DND-41 (cell line): ENCODE results near the gene SLC11A1.
A peak's percentile ranks its signal among the peaks of the same experiment; 100 is the strongest.

ENCODE experiments used
- ATAC-seq: fragments of 200-7000 bp; cut with Tn5 transposase; 3 replicates; pipeline ENCODE4 v1.9.1; 2021; ENCODE audit warnings: low read depth; ENCODE audit not compliant: insufficient read depth
- DNase-seq: peaks from one replicate; pipeline ENCODE4 v3.0.0-alpha.2; 2020
- H2AFZ ChIP-seq: 2 replicates; pipeline ENCODE4 v1.6.0; 2012; ENCODE audit warnings: low read depth, low read length
- H3K27ac ChIP-seq: 2 replicates; pipeline ENCODE4 v1.5.1; 2012; ENCODE audit warnings: low read length, inconsistent platforms
- H3K27me3 ChIP-seq: fragments of 200-600 bp; sonication (generic); 2 replicates; pipeline ENCODE4 v1.6.0; 2012; ENCODE audit warnings: low read length, mild to moderate bottlenecking, inconsistent platforms; ENCODE audit not compliant: insufficient read depth, poor library complexity
- H3K36me3 ChIP-seq: 2 replicates; pipeline ENCODE4 v1.5.1; 2012; ENCODE audit warnings: low read length, inconsistent platforms; ENCODE audit not compliant: insufficient read depth
- H3K4me1 ChIP-seq: 2 replicates; pipeline ENCODE4 v1.5.1; 2012; ENCODE audit warnings: mild to moderate bottlenecking, low read length; ENCODE audit not compliant: insufficient read depth
- H3K4me2 ChIP-seq: 2 replicates; pipeline ENCODE4 v1.6.0; 2012; ENCODE audit warnings: mild to moderate bottlenecking, moderate library complexity, low read length, inconsistent platforms; ENCODE audit not compliant: insufficient read depth
- H3K4me3 ChIP-seq, 2 experiments: fragments of 200-600 bp in 1 of 2; shearing (Covaris generic) in 1 of 2; 2 replicates each; pipeline ENCODE4 v1.5.1; 2012 to 2016; ENCODE audit warnings: inconsistent platforms in 2 of 2, low read length in 2 of 2, mild to moderate bottlenecking in 2 of 2, low read depth in 1 of 2, moderate library complexity in 1 of 2
- H3K79me2 ChIP-seq: 2 replicates; pipeline ENCODE4 v1.6.0; 2012; ENCODE audit warnings: low read length, inconsistent platforms; ENCODE audit not compliant: insufficient read depth
- H3K9ac ChIP-seq: 2 replicates; pipeline ENCODE4 v1.6.0; 2012; ENCODE audit warnings: low read depth, mild to moderate bottlenecking, inconsistent platforms, low read length, moderate library complexity
- H3K9me3 ChIP-seq: 2 replicates; pipeline ENCODE4 v1.5.1; 2012; ENCODE audit warnings: low read length, moderate library complexity, mild to moderate bottlenecking, inconsistent platforms; ENCODE audit not compliant: insufficient read depth, severe bottlenecking
- H4K20me1 ChIP-seq: 2 replicates; pipeline ENCODE4 v1.6.0; 2012; ENCODE audit warnings: low read length; ENCODE audit not compliant: insufficient read depth
- EZH2 ChIP-seq: IDR thresholded peaks from 3 replicates; pipeline ENCODE4 v1.6.1; 2012; ENCODE audit warnings: borderline replicate concordance, low read depth, mild to moderate bottlenecking, moderate library complexity, low read length, inconsistent platforms; ENCODE audit not compliant: severe bottlenecking
- TF ChIP-seq, protein P1 (sequence below): IDR thresholded peaks from 2 replicates; pipeline ENCODE4 v1.5.1; 2012; ENCODE audit warnings: borderline replicate concordance, low read length, moderate library complexity, mild to moderate bottlenecking; ENCODE audit not compliant: poor library complexity, severe bottlenecking; ENCODE audit errors: extremely low read depth

The SLC11A1 gene

DNA sequence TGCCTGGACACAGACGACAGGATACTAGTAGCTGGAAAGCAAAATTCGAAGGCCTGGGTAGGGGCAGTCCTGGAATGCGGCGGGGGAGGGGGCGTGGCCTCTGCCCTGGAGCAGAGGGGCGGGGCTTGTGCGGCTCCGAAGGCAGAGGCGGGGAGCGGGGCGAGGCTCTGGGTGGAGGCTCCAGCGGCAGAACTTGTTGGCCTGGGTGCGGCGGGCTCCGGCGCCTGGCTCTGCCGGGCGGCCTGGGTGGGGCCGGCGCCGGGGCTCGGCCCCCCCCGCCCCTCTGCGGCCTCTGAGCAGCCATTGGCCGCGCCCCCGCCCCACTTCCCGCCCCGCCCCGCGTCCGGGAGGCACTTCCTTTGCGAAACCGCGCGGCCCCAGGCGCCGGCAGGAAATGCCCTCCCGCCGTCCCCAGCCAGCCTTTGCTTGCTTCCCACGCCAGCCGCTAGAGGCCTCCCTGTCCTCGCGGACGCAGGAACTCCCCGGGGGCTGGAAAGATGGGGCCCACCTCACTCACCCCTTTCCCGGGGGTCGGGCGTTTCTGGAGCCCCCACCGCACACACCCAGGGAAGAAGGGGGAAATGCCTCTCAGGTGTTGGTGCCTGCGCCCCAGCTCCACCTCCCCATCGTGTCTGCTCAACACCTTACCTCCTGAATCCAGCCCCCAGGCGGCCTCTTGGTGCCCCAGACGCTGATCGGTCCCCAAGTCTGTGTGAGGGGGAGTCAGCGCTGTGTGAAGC, 24.3 kb downstream of the SLC11A1 start:
- peaks cover 52% of the 10 kb centered on the region for H3K4me1 ChIP-seq
- no peaks in the 10 kb centered on the region for H3K27me3 ChIP-seq
- DNase-seq: peak; percentile 97
- peak overlapping the region; percentile 72 for H2AFZ ChIP-seq
- peak overlapping the region; percentile 89 for H3K27ac ChIP-seq
- H4K20me1 ChIP-seq: peaks cover 16% of the 10 kb centered on the region
- H3K9me3 ChIP-seq: no peaks in the 10 kb centered on the region
- peaks cover 36% of the 10 kb centered on the region for H3K36me3 ChIP-seq
- H3K9ac ChIP-seq: peak overlapping the region; percentile 66
- peak overlapping the region; percentile 98 for H3K4me2 ChIP-seq
- ATAC-seq: peak; percentile 79
- H3K79me2 ChIP-seq: peaks cover 17% of the 10 kb centered on the region
- H3K4me3 ChIP-seq: peak overlapping the region; percentile 25 to 68; a peak in 3 of 4 replicates
- TF ChIP-seq EZH2: no peak
- TF ChIP-seq, protein P1, sequence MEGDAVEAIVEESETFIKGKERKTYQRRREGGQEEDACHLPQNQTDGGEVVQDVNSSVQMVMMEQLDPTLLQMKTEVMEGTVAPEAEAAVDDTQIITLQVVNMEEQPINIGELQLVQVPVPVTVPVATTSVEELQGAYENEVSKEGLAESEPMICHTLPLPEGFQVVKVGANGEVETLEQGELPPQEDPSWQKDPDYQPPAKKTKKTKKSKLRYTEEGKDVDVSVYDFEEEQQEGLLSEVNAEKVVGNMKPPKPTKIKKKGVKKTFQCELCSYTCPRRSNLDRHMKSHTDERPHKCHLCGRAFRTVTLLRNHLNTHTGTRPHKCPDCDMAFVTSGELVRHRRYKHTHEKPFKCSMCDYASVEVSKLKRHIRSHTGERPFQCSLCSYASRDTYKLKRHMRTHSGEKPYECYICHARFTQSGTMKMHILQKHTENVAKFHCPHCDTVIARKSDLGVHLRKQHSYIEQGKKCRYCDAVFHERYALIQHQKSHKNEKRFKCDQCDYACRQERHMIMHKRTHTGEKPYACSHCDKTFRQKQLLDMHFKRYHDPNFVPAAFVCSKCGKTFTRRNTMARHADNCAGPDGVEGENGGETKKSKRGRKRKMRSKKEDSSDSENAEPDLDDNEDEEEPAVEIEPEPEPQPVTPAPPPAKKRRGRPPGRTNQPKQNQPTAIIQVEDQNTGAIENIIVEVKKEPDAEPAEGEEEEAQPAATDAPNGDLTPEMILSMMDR: peak; percentile 87

DNA sequence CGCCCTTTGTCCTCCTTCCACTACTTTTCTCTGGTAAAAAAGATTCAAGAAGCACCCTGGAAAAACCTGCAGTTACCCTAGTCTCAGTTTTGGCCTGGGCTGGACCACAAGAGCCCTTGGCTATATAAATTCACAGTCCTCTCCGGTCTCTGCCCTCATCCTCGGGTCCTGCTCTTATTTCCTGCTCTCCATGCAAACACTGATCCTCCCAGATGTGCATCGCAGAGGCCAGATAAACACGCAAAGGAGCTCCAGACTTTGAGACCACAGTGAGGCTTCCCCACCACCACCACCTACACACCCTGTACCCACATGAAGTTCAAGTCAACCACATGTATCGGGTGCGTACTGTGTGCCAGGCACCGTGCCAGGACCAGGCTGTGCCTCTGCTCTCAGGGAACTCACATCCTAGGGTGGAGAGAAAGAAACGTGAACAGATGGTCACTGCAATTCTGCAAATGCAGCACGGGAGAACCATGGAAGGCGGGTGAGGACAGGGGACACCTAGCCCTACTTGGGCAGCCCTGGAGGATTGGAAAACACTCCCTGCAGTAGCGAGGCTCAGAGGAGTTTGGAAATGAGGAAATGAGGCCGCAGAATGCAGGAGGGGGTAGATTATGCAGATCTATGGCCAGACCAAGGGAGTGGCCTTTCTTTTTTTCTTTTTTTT, 25.0 kb downstream of the SLC11A1 start:
- DNase-seq (peak; percentile 78), ATAC-seq (peak; percentile 45)
- peak overlapping the region; percentile 18 to 68; a peak in 3 of 4 replicates for H3K4me3 ChIP-seq
- H3K27ac ChIP-seq: peak overlapping the region; percentile 79
- no peaks in the 10 kb centered on the region for H3K27me3 ChIP-seq
- H3K4me1 ChIP-seq: peaks cover 46% of the 10 kb centered on the region
- peaks cover 10% of the 10 kb centered on the region; the same call in 1 of the 2 replicates for H3K79me2 ChIP-seq
- H4K20me1 ChIP-seq: peaks cover 9% of the 10 kb centered on the region; the same call in 1 of the 2 replicates
- H3K4me2 ChIP-seq: peak overlapping the region; percentile 98
- H2AFZ ChIP-seq: peak overlapping the region; percentile 69
- H3K9ac ChIP-seq: peak overlapping the region; percentile 66
- TF ChIP-seq, protein P1: no peak
- no peak for TF ChIP-seq EZH2
- H3K9me3 ChIP-seq: no peaks in the 10 kb centered on the region
- peaks cover 29% of the 10 kb centered on the region for H3K36me3 ChIP-seq

DNA sequence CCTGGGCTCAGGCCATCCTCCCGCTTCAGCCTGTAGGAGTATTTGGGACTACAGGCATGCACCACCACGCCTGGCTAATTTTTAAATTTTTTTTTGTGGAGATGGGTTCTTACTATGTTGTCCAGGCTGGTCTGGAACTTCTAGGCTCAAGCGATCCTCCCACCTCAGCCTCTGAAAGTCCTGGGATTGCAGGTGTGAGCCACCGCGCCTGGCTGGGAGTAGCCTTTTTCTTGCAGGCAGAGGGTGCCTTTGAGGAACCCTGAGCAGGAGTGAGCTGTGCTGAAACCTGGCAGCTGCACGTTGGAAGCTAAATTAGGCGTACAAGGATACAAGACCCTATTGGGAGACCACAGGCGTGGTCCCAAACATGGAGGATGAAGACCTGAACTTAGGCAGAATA, 25.6 kb downstream of the SLC11A1 start:
- Histone ChIP-seq H3K79me2 (peaks cover 3% of the 10 kb centered on the region; the same call in 1 of the 2 replicates), H3K4me2 (no peak overlapping the region), H3K27me3 (no peaks in the 10 kb centered on the region), H4K20me1 (peaks cover 6% of the 10 kb centered on the region; the same call in 1 of the 2 replicates), H2AFZ (no peak overlapping the region), H3K4me3 (no peak overlapping the region), H3K9ac (no peak overlapping the region), H3K4me1 (peaks cover 39% of the 10 kb centered on the region), H3K36me3 (peaks cover 22% of the 10 kb centered on the region), H3K27ac (no peak overlapping the region), H3K9me3 (no peaks in the 10 kb centered on the region)
- TF ChIP-seq EZH2: no peak
- TF ChIP-seq, protein P1: no peak
- ATAC-seq: no peak
- DNase-seq: no peak
